Activated T-helper 1 cell treated with anti-CD3 and anti-CD28 coated beads, Interleukin-12 subunit alpha, Interleukin-12 subunit beta, Interleukin-2, Interleukin-4 antibody, amounts not matched to agents 30 ng/mL and 10 ng/mL and 1 ng/mL, durations not matched to agents 14 hours and 24 hours and 36 hours (primary cell): Measurements from ENCODE around the gene TBC1D14. TPM values are rescaled to one million over a fixed set of nuclear protein-coding genes. Genes with fewer than 3 reads are reported as not detected.

Experiments used
- DNase-seq: peaks from one replicate; pipeline ENCODE4 v3.0.0; 2021; ENCODE audit warnings: low spot score
- H3K27ac Mint-ChIP-seq: one replicate; pipeline ENCODE4 v1.8.0; 2021; ENCODE audit warnings: mild to moderate bottlenecking, mixed read lengths
- H3K27me3 Mint-ChIP-seq: one replicate; pipeline ENCODE4 v1.8.0; 2022; ENCODE audit warnings: mild to moderate bottlenecking, moderate library complexity, mixed read lengths; ENCODE audit not compliant: insufficient read depth
- H3K36me3 Mint-ChIP-seq: one replicate; pipeline ENCODE4 v1.8.0; 2021; ENCODE audit warnings: low read depth, mixed read lengths
- H3K4me1 Mint-ChIP-seq: one replicate; pipeline ENCODE4 v1.8.0; 2021; ENCODE audit warnings: low read depth, mixed read lengths
- H3K4me3 Mint-ChIP-seq: one replicate; pipeline ENCODE4 v1.8.0; 2021; ENCODE audit warnings: mild to moderate bottlenecking, moderate library complexity, mixed read lengths
- H3K9me3 Mint-ChIP-seq: one replicate; pipeline ENCODE4 v1.8.0; 2021; ENCODE audit warnings: mixed read lengths
- intact Hi-C: fragments of 100-400 bp; cut with micrococcal nuclease; formaldehyde crosslinking; loops from one replicate; pipeline ENCODE4 v1.15.1; 2024
- total RNA-seq: library from RNA; stranded (reverse); gene quantifications from 2 replicates; pipeline ENCODE4 v1.2.3, GENCODE V29; 2022

Gene TBC1D14, protein sequence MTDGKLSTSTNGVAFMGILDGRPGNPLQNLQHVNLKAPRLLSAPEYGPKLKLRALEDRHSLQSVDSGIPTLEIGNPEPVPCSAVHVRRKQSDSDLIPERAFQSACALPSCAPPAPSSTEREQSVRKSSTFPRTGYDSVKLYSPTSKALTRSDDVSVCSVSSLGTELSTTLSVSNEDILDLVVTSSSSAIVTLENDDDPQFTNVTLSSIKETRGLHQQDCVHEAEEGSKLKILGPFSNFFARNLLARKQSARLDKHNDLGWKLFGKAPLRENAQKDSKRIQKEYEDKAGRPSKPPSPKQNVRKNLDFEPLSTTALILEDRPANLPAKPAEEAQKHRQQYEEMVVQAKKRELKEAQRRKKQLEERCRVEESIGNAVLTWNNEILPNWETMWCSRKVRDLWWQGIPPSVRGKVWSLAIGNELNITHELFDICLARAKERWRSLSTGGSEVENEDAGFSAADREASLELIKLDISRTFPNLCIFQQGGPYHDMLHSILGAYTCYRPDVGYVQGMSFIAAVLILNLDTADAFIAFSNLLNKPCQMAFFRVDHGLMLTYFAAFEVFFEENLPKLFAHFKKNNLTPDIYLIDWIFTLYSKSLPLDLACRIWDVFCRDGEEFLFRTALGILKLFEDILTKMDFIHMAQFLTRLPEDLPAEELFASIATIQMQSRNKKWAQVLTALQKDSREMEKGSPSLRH
- 58.1 and 59.7 TPM in 2 replicates for total RNA-seq

DNA sequence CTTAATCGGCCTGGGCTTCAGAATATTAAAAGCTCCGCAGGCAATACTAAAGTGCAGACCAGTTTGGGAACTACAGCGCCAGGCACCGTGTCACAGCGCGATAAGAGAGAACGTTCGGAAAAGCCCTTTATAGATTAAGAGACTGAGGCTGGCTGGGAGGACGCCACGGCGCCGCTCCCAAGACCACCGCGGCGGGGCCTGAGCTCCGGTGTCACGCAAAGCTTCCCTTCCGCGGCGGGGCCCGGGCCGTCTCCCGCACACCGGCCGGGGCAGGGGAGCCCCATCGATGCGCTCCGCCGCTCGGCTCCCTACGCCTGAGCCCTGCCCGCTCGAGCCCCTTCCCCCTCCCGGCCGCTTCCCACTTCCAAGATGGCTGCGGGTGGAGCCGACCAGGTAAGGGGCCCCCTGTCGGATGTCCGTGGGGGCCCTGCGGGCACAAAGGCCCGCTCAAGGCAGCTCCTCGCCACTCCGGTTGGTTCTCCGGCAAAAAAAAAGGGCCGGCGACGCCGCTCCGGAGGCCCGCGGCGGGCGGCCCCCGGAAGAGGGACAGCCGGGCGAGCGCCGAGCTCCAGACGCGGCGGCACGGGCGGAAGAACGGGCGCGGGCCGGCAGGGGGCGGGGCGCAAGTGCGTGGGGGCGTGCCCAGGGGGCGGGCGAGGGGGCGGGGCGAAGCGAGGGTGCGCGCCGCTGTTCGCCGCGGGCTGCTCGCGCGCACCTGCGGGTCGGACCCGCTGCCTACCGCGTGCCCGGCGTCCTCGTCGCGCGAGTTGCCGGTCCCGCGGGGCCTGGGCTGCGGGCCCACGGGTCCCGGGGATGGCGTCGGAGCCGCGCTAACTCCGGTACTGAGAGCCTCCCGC lies at the start of gene TBC1D14:
Gene TBC1D14, plus strand, starts transcription at position 714 of the 857 bp plus-strand sequence. CDS start 13,564 bp downstream, outside the sequence.
- Mint-ChIP-seq H3K9me3 (no peaks in the 10 kb centered on the region), H3K27ac (peak within 1 kb of the TSS; percentile 94), H3K27me3 (no peaks in the 10 kb centered on the region), H3K4me1 (peaks cover 66% of the 10 kb centered on the region), H3K36me3 (peaks cover 2% of the 10 kb centered on the region), H3K4me3 (peak within 1 kb of the TSS; percentile 95)
- peak; percentile 82 for DNase-seq
- intact Hi-C loops = loop anchor here (1.0 to 10.0 kb wide), 11 partner anchors 8 to 725 kb away; partner anchors contain the start of genes BLOC1S4, GRPEL1, MRFAP1 and TADA2B

DNA sequence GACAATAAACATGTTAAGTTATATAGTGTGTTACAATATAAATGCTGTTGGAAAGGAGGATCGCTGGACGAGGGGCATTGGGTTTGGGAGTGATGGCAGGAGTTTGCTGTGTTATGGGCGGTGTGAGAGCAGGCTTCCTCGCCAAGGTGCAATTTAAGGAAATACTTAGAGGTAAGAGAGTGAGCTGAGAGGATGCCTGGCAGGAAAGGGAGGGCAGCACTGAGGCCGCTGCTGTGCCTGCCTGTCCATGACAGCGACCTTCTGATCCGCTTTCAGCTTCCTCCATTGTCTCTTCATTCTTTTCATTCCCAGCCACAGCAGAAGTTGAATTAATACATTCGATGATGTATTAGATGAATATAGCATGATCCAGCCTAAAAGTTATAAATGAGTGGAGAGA lies 41.2 kb upstream of the TBC1D14 start:
- DNase-seq = no peak
- no peak overlapping the region for H3K27ac Mint-ChIP-seq
- intact Hi-C loops = no loop called here
- H3K27me3 Mint-ChIP-seq = no peaks in the 10 kb centered on the region
- no peaks in the 10 kb centered on the region for H3K4me1 Mint-ChIP-seq
- no peaks in the 10 kb centered on the region for H3K9me3 Mint-ChIP-seq
- peaks cover 16% of the 10 kb centered on the region for H3K36me3 Mint-ChIP-seq
- H3K4me3 Mint-ChIP-seq = no peak overlapping the region

DNA sequence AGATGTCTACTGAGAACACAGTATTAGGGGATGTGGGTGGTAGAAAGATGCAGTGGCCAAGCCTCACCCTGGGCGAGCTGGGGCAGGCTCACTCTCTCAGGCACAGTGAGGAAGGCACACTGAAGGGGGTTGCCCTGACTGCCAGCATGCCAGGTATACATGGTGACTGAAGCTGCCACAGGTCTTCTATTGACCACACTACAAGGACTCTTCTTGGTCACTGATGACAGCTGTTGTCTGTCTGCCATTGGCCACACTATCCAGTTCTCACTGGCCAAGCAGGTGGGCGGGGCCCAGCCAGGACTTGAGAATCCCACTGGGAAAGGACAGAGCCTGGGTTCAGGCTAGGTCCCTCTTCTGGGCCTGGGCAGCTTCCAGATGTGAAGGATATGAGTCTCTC lies 39.7 kb upstream of the TBC1D14 start:
- Mint-ChIP-seq H3K4me1 (peaks cover 6% of the 10 kb centered on the region), H3K9me3 (no peaks in the 10 kb centered on the region), H3K4me3 (no peak overlapping the region), H3K36me3 (peaks cover 15% of the 10 kb centered on the region), H3K27me3 (no peaks in the 10 kb centered on the region), H3K27ac (no peak overlapping the region)
- intact Hi-C loops = no loop called here
- DNase-seq = no peak

DNA sequence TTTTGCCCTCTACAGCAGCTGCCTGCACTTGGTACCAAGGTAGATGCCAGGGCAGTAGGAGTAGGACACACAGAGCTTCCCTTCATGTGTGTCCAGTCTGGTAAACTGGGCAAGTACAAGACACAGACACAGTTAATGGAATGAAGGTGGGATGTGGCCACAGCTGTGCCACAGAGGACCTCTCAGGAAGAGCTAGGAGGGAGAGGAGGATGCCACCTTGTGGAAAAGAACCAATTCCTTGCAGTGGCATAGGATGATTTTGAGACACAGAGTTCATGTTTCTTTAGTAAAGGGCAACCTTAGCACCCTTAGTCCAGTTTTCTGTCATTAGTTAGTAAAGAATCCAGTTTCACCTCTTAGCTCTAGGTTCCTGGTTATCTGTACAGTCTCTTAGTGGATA lies 36.3 kb upstream of the TBC1D14 start:
- no peaks in the 10 kb centered on the region for H3K27me3 Mint-ChIP-seq
- no peak overlapping the region for H3K27ac Mint-ChIP-seq
- H3K36me3 Mint-ChIP-seq = peaks cover 26% of the 10 kb centered on the region
- DNase-seq = no peak
- H3K4me1 Mint-ChIP-seq = peaks cover 16% of the 10 kb centered on the region
- no peak overlapping the region for H3K4me3 Mint-ChIP-seq
- no peaks in the 10 kb centered on the region for H3K9me3 Mint-ChIP-seq
- intact Hi-C loops = no loop called here

DNA sequence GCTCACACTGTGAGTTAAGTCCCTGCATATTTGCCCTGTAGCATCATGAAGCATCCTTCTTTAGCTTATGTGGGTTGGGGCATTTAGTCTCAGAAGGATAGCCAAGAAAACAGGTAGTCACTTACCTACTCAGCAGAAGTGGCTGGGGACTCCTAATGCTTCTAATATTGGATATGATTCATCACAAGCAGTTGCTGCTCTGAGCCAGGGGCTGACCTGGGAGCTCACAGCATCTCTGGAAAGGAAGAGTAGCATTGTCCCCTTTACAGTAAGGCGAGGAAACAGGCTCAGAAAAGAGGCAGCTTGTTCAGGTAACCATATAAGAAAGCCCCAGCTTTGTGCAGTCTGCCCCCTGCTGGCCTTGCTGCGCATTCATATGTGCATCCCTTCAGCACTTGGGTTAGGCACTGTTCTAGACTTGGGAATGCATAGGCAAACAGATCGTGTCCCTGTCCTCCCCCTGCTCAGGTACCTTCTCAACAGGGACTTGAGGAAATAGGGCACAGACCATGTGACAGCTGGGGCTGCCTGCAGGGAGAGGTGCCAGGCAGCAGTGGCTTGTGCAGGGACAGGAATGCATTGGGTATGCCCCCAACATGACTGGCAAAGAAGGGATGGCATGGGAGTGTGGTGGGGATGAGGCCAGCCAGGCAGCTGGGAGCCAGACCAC lies 35.7 kb upstream of the TBC1D14 start:
- intact Hi-C loops = loop anchor here (1.0 kb wide), 3 partner anchors 91 to 200 kb away; a partner anchor contains a TSS
- H3K36me3 Mint-ChIP-seq = peaks cover 31% of the 10 kb centered on the region
- no peak overlapping the region for H3K27ac Mint-ChIP-seq
- peaks cover 16% of the 10 kb centered on the region for H3K4me1 Mint-ChIP-seq
- H3K27me3 Mint-ChIP-seq = no peaks in the 10 kb centered on the region
- peak; percentile 64 for DNase-seq
- H3K9me3 Mint-ChIP-seq = no peaks in the 10 kb centered on the region
- no peak overlapping the region for H3K4me3 Mint-ChIP-seq

DNA sequence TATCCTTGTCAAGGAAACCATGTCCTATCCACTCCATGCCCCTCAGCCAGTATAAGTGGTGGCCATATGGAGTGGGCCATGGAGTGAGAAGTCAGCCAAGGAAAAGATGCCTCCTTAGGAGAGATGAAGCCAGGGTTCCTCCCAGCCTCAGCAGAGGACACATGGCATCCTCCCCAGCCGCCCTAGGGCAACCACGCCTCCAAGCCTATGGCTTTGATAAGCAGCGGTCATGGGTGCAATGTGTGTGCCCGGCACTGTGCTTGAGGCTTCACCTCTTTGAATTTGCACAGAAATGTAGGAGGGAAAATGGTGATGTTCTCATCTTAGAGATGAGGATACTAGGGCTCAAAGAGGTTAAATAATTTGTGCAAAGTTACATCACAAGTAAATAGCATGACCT lies 34.6 kb upstream of the TBC1D14 start:
- no peaks in the 10 kb centered on the region for H3K9me3 Mint-ChIP-seq
- H3K36me3 Mint-ChIP-seq = peaks cover 37% of the 10 kb centered on the region
- no peaks in the 10 kb centered on the region for H3K27me3 Mint-ChIP-seq
- H3K4me1 Mint-ChIP-seq = peaks cover 16% of the 10 kb centered on the region
- DNase-seq = no peak
- intact Hi-C loops = loop anchor here (1.0 kb wide), 3 partner anchors 92 to 201 kb away; a partner anchor contains a TSS
- H3K27ac Mint-ChIP-seq = no peak overlapping the region
- no peak overlapping the region for H3K4me3 Mint-ChIP-seq

DNA sequence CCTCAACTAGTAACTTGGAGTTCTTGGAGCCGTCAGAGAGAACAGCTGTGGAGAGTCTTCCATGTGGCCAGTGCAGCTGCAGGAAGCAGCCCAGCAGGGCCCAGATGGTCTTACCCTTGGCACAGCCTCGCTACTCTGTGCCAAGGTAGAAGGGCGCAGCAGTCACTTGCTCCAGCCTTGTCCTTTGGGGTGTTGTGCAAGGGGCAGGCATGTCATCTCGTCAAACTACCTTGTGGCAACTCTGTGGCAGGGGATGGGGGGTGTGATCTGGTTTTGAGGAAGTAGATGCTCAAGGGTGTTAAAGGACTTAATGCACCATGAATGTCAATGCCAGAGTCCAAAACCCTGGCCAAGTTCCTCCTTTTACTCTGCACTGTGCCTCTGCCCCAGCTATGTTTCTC lies 34.2 kb upstream of the TBC1D14 start:
- DNase-seq = no peak
- H3K4me1 Mint-ChIP-seq = peaks cover 16% of the 10 kb centered on the region
- H3K27me3 Mint-ChIP-seq = no peaks in the 10 kb centered on the region
- H3K27ac Mint-ChIP-seq = no peak overlapping the region
- no peak overlapping the region for H3K4me3 Mint-ChIP-seq
- intact Hi-C loops = no loop called here
- H3K9me3 Mint-ChIP-seq = no peaks in the 10 kb centered on the region
- H3K36me3 Mint-ChIP-seq = peaks cover 39% of the 10 kb centered on the region

DNA sequence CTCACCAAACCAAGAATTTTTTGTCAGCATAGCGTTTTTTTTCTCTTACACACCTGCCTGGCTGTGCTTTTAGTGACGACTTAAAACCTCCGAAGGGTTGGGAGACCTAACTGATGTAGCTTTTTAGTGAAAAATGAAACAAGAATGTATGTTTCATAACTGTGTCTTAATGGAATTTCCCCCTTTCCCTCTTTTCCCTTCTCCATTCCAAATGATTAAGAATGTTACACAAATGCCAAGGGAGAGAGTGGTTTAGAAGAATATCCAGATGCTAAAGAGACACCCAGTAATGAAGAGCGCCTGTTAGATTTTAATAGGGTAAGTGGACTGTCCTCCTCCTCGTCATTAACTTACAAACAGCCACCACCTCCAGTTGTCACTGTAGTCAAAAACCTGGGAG lies 33.2 kb upstream of the TBC1D14 start:
- peaks cover 16% of the 10 kb centered on the region for H3K4me1 Mint-ChIP-seq
- H3K4me3 Mint-ChIP-seq = no peak overlapping the region
- DNase-seq = no peak
- intact Hi-C loops = no loop called here
- H3K27me3 Mint-ChIP-seq = no peaks in the 10 kb centered on the region
- peaks cover 48% of the 10 kb centered on the region for H3K36me3 Mint-ChIP-seq
- no peak overlapping the region for H3K27ac Mint-ChIP-seq
- H3K9me3 Mint-ChIP-seq = no peaks in the 10 kb centered on the region

DNA sequence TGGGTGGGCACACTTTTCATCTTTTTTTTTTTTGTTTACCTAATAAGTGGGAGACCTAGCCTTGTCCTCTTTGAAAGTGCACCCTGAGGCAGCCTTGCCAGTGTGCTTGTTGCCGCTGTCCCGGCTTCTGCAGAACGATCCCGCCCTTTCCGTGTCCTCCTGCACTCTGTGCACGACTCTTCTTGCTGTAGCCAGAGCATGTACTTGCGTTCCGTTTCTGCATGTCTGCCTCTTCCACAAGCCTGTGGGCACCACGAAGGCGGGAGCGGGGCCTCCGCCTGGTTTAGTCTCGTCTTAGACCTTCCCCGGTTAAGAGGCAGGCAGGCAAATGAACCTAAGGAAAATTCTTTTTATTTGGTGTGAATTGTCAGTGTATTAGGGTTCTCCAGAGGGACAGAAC lies 32.6 kb upstream of the TBC1D14 start:
- Mint-ChIP-seq H3K4me1 (peaks cover 16% of the 10 kb centered on the region), H3K27ac (no peak overlapping the region), H3K36me3 (peaks cover 53% of the 10 kb centered on the region), H3K27me3 (no peaks in the 10 kb centered on the region), H3K4me3 (no peak overlapping the region), H3K9me3 (no peaks in the 10 kb centered on the region)
- intact Hi-C loops = no loop called here
- DNase-seq = no peak

DNA sequence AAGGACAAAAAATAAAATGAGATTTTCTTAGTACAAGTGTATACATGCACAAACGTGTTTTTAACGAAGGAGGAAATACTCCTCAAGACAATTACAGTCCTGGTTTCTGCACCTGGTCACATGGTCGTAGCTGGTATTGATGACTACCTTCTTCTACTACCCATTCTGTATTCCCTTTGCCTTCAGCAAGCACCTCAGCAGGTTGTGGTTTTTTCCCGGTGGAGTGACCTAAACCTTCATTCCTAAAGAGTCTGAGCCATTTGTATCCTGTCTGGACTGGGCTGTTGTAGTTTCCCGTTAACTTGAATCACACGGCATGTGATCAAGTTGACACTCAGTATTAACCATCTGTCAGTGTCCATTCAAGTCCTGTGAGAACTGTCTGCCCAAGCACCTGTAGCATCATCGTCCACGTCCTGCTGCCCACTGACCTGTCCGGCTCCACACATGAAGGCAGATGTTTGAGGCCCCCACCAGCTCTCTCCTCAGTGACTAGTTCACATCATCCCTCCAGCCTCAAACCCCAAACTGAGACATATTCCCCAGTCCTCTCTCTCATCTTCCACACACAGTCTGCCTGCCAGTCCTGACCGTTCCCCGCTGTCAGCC lies 31.1 kb upstream of the TBC1D14 start:
- Mint-ChIP-seq H3K27me3 (no peaks in the 10 kb centered on the region), H3K36me3 (peaks cover 57% of the 10 kb centered on the region), H3K4me3 (no peak overlapping the region), H3K4me1 (peaks cover 16% of the 10 kb centered on the region), H3K27ac (no peak overlapping the region), H3K9me3 (no peaks in the 10 kb centered on the region)
- no peak for DNase-seq
- intact Hi-C loops = no loop called here

DNA sequence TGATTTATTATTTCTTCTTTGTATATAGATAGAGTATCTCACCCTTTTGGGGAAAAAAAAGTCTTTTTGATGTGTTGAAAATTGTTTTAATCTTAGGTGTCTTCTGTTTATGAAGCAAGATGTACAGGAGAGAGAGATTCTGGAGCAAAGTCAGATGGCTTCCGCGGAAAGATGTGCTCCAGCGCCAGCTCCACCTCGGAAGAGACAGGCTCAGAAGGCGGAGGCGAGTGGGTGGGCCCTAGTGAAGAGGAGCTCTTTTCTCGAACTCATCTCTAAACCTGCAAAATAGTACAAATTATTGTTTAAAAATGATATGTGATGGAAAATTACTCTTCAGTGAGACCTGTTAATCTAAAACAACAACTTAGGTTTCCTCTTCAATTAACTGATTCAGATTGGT lies 28.9 kb upstream of the TBC1D14 start:
- H3K36me3 Mint-ChIP-seq = peaks cover 57% of the 10 kb centered on the region
- no peaks in the 10 kb centered on the region for H3K9me3 Mint-ChIP-seq
- peaks cover 9% of the 10 kb centered on the region for H3K4me1 Mint-ChIP-seq
- H3K27me3 Mint-ChIP-seq = no peaks in the 10 kb centered on the region
- no peak for DNase-seq
- intact Hi-C loops = no loop called here
- H3K4me3 Mint-ChIP-seq = no peak overlapping the region
- H3K27ac Mint-ChIP-seq = no peak overlapping the region

DNA sequence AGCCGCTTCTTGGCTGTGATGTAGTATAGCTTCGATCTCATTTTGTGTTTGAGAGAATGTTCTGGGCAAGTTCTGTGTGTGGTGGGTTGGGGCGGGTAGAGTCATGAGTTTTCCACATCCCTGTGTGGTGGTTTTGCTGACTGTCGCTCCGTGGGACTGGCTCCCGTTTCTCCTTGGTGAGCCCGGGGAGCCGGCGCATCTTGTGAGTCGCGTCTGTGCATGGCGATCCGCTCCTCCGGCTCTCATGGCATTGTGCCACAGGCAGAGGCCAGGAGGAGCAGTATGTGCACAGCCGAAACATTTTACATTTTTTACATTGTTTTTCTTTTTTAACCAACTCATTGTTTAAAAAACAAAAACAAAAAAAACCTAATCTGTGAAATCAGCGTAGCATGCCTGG lies 27.7 kb upstream of the TBC1D14 start:
- Mint-ChIP-seq H3K4me1 (peaks cover 7% of the 10 kb centered on the region), H3K36me3 (peaks cover 47% of the 10 kb centered on the region), H3K4me3 (no peak overlapping the region), H3K27ac (no peak overlapping the region), H3K27me3 (no peaks in the 10 kb centered on the region), H3K9me3 (no peaks in the 10 kb centered on the region)
- no peak for DNase-seq
- intact Hi-C loops = no loop called here
